Measurements from ENCODE around the gene CIC.

Gene CIC

GRCh38 chr19:42343344-42344110, 74.5 kb downstream of the CIC start:
- H3K27ac ChIP-seq (ENCODE audit: low read depth, low read length, severe bottlenecking) = no peak overlapping the region
- peaks cover 55% of the 10 kb centered on the region for H3K36me3 ChIP-seq (ENCODE audit: control insufficient read depth, insufficient read depth, low read length)
- WGBS, 2 experiments (ENCODE audit: insufficient coverage in 2 of 2) = 89 to 93% methylated on average over 13 to 14 of the region's 17 CpGs

GRCh38 chr19:42344336-42344893, 75.4 kb downstream of the CIC start:
- no peak overlapping the region for H3K4me3 ChIP-seq (ENCODE audit: extremely low read depth, insufficient read depth, low read length, poor library complexity, severe bottlenecking)
- peaks cover 54% of the 10 kb centered on the region for H3K36me3 ChIP-seq (ENCODE audit: control insufficient read depth, insufficient read depth, low read length)
- 94 to 95% methylated on average over 13 to 16 of the region's 18 CpGs for WGBS, 2 experiments (ENCODE audit: insufficient coverage in 2 of 2)
- no peak overlapping the region for H3K27ac ChIP-seq (ENCODE audit: low read depth, low read length, severe bottlenecking)
- H3K9me3 ChIP-seq (ENCODE audit: control insufficient read depth, low read length) = no peaks in the 10 kb centered on the region
- H3K4me1 ChIP-seq (ENCODE audit: control insufficient read depth, insufficient read depth, low read length, poor library complexity, severe bottlenecking) = no peaks in the 10 kb centered on the region

More at GRCh38 chr19:42343344-42344110, 74.5 kb downstream of the CIC start:
- H3K4me1 ChIP-seq (ENCODE audit: control insufficient read depth, insufficient read depth, low read length, poor library complexity, severe bottlenecking) = no peaks in the 10 kb centered on the region
- H3K9me3 ChIP-seq (ENCODE audit: control insufficient read depth, low read length) = no peaks in the 10 kb centered on the region
- no peak overlapping the region for H3K4me3 ChIP-seq (ENCODE audit: extremely low read depth, insufficient read depth, low read length, poor library complexity, severe bottlenecking)
